Kidney epithelial cell (primary cell): ENCODE results near the gene LGALS3. TPM values are rescaled to one million over a fixed set of nuclear protein-coding genes. Genes with fewer than 3 reads are reported as not detected.
A peak's percentile ranks its signal among the peaks of the same experiment; 100 is the strongest.

Experiments
- DNase-seq: peaks from one replicate; pipeline ENCODE4 v3.0.0-alpha.2; 2010; ENCODE audit warnings: low read depth
- H3K27me3 ChIP-seq: 2 replicates; pipeline ENCODE4 v1.6.0; 2011; ENCODE audit warnings: low read length; ENCODE audit not compliant: control insufficient read depth, insufficient read depth
- H3K36me3 ChIP-seq: 2 replicates; pipeline ENCODE4 v1.5.1; 2011; ENCODE audit warnings: low read length; ENCODE audit not compliant: control insufficient read depth, insufficient read depth
- H3K4me3 ChIP-seq: 2 replicates; pipeline ENCODE4 v1.5.1; 2011; ENCODE audit warnings: low read depth, mild to moderate bottlenecking, control low read depth, low read length
- total RNA-seq: library from RNA; depleted of rRNA; stranded (reverse); fragments of >200 nt; gene quantifications from 2 replicates; pipeline ENCODE4 v1.2.3, GENCODE V29; 2015
- TF ChIP-seq, protein P1 (sequence below): IDR thresholded peaks from 2 replicates; pipeline ENCODE4 v1.5.1; 2011; ENCODE audit warnings: mild to moderate bottlenecking, moderate library complexity, low read length, control low read depth, inconsistent platforms; ENCODE audit not compliant: insufficient read depth, poor library complexity, severe bottlenecking

The LGALS3 gene
- total RNA-seq, 1 donor from 2014 or later: 114 TPM

DNA sequence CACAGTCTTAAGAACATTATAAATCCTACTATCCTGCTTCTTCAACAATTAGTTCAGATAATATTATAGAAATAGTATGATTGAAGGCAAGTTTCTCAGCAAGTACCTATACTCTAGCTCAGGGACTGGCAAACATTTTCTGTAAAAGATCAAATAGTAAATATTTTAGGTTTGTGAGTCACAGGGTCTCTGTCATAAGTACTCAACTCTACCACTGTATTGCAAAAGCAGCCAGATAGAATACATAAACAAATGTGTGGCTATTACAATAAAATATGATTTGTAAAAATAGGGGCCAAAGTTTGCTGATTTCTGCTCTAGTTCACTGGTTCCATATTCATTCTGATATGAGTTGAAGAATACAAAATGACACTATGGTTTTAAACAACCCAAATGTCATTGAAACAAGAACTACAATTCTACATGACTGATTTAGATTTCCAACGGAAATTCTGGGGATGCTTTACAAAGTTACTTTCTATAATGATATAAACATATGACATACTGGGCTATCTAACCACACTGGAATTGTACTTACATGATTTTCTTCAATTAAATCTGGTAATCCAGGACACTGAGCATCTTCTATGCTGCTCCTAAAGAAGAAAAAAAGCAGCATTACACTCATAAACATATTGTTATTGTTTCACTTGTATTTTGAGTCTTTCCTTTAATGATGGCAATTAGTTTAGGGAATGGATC, 23.2 kb downstream of the LGALS3 start:
- Histone ChIP-seq H3K27me3 (no peaks in the 10 kb centered on the region), H3K36me3 (no peaks in the 10 kb centered on the region), H3K4me3 (no peak overlapping the region)
- TF ChIP-seq, protein P1, sequence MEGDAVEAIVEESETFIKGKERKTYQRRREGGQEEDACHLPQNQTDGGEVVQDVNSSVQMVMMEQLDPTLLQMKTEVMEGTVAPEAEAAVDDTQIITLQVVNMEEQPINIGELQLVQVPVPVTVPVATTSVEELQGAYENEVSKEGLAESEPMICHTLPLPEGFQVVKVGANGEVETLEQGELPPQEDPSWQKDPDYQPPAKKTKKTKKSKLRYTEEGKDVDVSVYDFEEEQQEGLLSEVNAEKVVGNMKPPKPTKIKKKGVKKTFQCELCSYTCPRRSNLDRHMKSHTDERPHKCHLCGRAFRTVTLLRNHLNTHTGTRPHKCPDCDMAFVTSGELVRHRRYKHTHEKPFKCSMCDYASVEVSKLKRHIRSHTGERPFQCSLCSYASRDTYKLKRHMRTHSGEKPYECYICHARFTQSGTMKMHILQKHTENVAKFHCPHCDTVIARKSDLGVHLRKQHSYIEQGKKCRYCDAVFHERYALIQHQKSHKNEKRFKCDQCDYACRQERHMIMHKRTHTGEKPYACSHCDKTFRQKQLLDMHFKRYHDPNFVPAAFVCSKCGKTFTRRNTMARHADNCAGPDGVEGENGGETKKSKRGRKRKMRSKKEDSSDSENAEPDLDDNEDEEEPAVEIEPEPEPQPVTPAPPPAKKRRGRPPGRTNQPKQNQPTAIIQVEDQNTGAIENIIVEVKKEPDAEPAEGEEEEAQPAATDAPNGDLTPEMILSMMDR: no peak
- DNase-seq: no peak

DNA sequence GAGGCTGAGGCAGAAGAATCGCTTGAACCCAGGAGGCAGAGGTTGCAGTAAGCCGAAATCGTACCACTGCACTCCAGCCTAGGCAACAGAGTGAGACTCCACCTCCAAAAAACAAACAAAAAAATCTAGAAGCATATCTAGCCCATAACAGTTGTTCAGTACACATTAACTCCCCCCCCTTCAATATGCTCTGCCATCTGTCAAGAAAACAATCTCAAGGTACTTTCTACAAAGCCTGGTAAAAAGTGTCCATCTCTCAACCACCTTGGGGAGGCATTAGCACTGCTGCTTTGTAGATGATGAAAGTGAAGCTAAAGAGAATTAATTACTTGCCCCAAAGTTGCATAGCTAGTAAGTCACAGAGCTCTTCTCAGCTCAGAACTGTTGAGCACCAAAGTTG, 24.9 kb downstream of the LGALS3 start:
- Histone ChIP-seq H3K4me3 (no peak overlapping the region), H3K36me3 (no peaks in the 10 kb centered on the region), H3K27me3 (no peaks in the 10 kb centered on the region)
- no peak for DNase-seq
- TF ChIP-seq, protein P1: no peak

DNA sequence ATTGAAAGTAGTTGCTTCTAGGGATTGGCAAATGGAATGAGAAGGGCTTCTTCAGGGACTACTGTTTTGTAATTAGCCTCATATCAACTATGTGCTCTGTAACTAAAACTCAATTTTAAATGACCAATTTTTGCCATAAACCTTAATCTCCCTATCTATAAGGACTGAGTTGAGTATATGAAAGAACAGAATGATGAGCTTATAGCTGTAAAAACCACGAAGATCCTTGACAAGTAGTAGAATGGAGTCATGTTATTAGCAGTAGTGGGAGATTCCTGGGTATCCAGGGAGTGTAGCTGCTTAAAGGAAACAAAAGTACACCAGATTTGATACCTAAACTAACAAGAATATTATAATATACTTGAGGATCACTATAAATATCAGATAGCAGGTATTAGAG, 28.0 kb downstream of the LGALS3 start:
- TF ChIP-seq, protein P1: no peak
- Histone ChIP-seq H3K27me3 (no peaks in the 10 kb centered on the region), H3K36me3 (no peaks in the 10 kb centered on the region), H3K4me3 (no peak overlapping the region)
- no peak for DNase-seq

DNA sequence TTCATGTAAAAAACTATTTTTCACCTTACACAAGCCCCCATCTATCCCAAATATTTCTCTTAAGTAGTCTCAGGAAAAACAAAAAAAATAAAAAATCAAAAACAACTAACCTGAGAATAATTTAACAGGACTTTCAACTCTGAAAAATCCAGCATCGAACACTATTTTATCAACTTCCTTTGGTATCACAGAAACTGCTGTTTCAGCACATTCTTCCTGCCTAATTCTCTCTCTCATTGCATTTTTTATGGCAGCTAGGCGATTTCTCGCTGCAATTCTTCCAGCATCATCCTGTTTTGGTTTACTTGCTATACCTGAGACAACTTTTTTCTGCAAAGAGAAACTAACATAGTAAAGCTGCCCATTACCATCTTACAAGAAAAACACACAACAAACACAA, 29.4 kb downstream of the LGALS3 start:
- Histone ChIP-seq H3K4me3 (no peak overlapping the region), H3K27me3 (no peaks in the 10 kb centered on the region), H3K36me3 (no peaks in the 10 kb centered on the region)
- DNase-seq: no peak
- TF ChIP-seq, protein P1: no peak

DNA sequence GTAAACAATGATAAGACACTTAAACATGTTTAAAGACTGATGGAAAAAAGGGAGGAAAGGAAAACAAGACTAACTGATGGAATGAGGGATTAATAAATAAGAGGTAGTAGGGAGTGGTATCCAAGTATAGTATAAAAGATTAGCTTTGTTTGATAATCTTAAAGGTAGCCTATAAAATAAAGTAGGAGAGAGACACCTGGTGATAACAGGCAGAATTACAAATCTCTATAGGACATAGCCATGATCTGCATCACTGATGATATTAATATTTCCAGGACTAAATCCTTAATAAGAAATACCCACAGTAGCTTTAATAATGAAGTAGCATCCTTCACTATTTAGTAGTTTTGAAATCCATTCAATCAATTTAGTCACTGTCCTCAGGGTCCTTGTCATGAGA, 31.9 kb downstream of the LGALS3 start:
- H3K27me3 ChIP-seq: no peaks in the 10 kb centered on the region
- no peak overlapping the region for H3K4me3 ChIP-seq
- H3K36me3 ChIP-seq: no peaks in the 10 kb centered on the region
- TF ChIP-seq, protein P1: peak; percentile 35
- no peak for DNase-seq

DNA sequence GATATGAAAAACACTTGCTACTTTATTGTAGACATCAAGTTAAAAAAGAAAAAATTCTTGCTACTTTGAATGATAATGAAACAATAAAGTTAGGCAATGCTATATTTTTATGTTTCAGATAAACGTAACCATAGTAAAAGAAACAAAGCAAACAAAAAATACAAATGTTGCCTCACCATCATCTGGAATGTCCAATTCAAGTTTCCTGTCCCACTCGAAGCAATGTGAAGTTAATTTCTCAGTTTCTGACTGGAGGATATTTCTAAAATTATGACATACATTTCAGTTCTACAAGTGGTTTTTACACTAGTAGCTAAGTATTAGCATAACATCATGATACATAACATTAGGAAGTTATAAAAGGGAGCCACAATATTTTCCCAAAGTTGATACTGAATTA, 41.5 kb downstream of the LGALS3 start:
- TF ChIP-seq, protein P1: no peak
- H3K36me3 ChIP-seq: no peaks in the 10 kb centered on the region
- no peaks in the 10 kb centered on the region for H3K27me3 ChIP-seq
- DNase-seq: no peak
- H3K4me3 ChIP-seq: no peak overlapping the region
